Activated T-helper 1 cell treated with Interleukin-2 at 50 U/mL for 16 hours (primary cell): Measurements from ENCODE around the gene COA6.
A peak's percentile ranks its signal among the peaks of the same experiment; 100 is the strongest.
"Not testable (repeated sequence)": the region's sequence is repeated elsewhere in the genome, so short reads cannot be mapped to it uniquely, and the experiment has no call there.

Experiments used
- DNase-seq: peaks from one replicate; pipeline ENCODE4 v3.0.0-alpha.2; 2020; ENCODE audit warnings: low read depth

The COA6 gene

DNA sequence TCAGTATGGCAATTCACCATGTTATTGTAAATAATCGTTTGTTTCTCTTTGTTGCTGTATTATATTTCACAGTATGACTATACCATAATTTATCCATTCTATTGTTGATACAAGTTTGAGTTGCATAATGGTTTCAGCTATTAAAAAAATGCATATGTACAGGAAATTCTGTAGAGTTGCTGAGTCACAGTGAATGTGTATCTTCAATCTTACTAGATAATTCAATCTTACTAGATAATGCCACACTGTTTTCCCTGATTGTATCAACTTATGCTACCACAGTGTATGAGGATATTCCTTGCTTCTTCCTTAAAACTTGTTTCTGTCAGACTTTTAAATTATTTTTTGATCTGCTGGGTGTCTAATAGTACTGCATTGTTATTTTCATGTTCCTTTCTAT lies 3.5 kb upstream of the COA6 start:
- DNase-seq: no peak

DNA sequence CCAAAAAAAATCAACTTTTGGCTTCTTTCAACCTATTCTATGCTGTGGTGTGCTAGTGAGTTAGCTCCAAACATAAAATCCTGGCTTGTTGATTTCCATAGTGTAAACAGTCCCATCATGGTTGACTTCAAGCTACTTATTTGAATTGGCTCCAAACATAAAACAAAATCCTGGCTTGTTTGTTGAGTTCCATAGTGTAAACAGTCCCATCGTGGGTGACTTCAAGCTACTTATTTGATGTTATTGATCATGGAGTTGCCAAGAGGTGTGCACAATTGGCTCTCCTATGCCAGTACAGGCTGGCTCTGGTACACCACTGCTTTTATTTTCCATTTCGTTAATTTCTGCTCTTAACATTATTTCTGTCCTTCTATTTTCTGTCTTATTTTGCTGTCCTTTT lies 1.8 kb upstream of the COA6 start:
- no peak for DNase-seq

DNA sequence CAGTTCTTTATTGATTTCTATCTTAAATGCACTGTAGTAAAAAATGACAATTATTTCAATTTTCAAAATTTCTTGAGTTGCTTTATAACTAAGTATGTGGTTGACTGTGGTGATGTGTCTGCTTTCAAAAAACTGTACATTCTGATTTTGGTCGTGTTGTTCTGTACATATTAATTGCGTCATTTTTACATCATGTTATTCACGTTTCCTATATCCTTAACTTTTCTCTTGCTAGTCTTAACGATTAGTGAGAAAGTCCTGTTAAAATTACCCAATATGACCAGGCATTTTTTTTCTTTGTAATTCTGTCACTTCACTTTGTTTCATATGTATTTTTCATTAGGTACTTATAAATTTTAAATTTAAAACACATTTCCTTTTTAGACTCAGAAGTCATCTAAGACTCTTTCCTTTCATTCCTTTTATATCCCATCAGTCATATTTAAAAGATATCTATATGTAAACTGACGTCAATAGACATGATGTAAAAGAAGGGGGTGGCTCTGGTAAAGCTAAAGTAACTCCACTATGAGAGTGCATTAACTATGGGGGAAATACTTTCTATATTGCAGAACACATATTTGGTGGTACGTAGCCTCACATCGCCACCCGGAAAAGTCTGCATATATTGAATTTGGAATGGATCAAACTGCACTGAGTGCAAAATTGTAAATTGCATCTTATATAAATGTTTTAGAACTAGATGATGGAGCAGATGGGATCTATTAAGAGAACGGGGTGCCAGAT lies 1.1 kb upstream of the COA6 start:
- DNase-seq: no peak

DNA sequence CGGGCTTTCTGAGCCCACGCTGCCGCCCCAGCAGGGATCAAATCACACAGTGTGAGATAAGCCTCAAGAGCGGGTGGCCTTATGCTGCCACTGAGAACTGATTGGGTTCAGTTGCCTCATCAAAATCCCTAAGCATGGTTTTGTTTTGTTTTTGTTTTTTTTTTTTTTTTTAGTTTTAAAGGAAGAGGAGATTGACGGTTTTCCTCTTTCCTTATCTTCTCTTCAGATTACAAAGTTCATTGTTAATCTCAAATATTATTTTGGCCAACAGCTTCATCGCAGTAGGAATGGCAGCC lies 651 bp downstream of the COA6 start:
- no peak for DNase-seq

DNA sequence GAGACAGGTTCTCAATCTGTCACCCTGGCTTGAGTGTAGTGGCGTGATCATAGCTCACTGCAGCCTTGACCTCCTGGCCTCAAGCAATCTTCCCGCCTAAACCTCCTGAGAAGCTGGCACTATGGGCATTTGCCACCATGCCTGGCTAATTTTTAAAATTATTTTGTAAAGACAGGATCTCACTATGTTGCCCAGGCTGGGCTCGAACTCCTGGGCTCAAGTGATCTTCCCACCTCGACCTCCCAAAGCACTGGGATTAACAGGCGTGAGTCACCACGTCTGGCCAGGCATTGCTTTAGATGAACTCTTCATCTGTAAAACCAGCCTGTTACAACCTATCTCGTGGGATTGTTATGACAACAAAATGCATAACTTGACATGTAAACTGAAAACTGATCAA lies 2.4 kb downstream of the COA6 start:
- no peak for DNase-seq

DNA sequence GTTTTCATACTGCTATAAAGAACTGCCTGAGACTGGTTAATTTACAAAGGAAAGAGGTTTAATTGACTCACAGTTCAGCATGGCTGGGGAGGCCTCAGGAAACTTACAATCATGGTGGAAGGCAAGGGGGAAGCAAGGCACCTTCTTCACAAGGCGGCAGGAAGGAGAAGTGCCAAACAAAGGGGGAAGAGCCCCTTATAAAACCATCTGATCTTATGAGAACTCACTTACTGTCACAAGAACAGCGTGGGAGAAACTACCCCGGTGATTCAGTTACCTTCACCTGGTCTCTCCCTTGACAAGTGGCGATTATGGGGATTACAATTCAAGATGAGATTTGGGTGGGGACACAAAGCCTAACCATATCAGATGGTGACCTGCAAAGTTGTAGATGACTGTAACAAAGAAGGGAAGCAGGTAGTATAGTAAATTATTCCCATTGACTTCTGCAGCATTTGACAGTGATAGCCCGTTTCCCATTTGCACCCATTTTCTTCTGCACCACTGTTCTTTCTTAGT lies 6.4 kb downstream of the COA6 start:
- DNase-seq: not testable (repeated sequence)

DNA sequence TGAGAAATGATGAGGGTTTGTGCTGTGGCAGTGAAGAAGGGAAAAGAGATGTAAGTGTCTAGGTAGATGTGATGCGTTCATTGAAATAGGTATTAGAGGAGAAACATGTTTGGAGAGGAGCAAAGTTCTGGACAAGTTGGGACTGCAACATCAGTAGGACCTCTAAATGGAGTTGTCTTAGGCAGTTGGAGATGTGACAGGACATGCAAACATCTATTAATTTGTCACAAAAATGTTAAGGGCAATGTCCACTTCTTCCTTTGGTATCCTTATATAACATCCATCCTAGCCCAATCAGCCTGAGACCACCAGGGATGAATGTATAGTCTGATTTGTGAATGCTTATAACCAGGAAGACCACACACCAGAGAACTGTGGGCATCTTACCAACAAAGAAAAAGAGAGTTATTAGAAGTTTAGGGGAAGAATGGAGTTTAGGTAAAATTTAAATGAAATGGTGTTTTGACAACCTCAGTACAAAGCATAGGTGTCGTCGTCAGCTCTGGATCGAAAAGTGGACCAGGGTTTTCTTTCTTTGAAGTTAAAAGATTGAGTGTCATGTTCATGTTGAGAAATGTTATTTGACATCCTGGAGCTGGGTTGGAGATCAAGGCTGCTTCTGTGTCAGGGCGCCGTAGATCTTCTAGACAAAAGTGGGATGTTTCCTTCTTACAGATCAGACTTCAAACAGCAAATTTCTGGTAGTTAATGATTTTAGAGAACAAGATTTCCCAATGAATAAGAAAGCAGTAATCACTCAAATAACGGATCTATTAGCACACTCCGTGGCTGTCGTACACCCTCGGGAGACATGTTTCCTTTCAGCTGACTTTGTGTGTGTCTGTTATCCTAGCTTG lies 8.7 kb downstream of the COA6 start:
- DNase-seq: no peak

DNA sequence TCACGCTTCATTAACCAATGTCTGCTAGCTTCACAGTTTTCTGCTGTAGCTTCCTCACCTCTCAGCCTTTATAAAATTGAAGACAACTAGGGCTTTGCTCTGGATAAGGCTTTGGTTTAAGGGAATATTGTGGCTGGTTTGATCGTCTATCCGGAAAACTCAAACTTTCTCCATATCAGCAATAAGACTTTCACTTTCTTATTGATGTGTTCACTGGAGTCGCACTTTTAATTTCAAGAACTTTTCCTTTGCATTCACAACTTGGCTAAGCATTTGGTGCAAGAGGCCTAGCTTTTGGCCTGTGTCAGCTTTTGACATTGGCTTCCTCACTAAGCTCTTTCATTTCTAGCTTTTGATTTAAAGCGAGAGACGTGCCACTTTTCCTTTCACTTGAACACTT lies 12.9 kb downstream of the COA6 start:
- DNase-seq: no peak

DNA sequence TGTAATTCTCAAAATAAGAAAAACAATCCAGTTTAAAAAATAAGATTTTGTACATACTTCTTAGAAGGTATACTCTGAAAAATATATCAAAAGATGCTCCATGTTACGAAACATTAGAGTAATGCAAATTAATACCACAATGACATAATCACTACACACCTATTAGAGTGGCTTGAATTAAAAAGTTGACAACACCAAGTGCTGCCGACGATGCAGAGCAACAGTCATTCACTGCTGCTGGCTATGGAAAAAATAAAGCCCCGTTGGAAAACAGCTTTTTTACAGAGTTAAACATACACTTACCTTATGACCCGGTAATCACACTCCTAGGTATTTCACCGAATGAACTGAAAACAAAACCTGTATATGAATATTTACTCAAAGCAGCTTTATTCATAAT lies 14.8 kb downstream of the COA6 start:
- DNase-seq: no peak

DNA sequence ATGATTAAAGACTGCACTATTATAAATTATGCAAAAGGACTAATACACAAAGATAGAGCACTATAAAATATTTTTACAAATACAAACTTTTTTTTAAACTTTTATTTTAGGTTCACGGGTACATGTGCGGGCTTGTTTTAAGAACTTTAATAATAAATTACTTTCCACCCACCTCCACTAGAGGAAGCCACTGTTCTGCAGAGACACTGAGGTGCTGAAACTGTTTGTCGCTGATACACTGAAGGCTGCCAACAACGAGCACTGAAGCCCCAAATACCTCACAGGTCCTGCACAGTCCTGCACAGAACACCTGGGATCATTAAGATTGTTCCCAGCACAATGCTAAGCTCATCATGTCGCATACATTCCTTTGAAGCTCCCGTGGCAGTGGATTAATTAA lies 19.9 kb downstream of the COA6 start:
- no peak for DNase-seq

DNA sequence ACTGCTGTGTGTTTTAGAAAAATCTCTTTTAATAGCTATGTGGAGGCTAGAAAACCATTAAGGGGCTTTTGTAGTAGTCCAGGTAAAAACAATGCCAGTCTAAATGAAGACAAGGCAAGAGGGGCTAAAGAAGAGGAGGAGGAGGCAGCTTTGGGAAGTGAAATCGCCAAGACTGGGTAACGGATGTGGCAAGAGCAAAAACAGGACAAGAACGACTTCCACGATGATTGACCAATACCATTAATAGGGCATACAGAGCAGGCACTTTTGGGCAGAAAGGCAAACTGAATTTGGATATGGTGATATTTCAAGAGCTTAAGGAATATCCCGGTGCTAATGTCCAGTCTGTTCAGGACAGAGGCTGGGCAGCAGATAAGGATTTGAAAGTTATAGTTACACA lies 22.0 kb downstream of the COA6 start:
- DNase-seq: no peak

DNA sequence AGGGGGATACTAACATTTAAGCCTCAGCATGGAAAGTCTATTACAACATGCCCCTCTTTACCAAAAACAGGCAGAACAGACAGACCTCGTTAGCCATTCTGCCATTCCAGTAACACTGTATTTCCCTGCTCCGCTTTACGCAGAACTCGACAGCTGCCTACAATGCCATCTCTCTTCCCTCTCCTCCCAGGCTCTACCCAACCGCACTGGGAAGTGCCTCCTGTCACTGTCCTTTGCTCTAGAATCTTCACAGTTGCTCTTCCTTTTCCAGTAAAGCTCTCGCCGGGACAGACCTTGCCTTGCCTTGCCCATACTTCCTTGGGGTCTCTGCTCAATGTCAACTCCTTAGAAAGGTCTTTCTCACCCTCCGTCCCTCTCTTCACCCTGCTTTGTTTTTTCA lies 22.8 kb downstream of the COA6 start:
- no peak for DNase-seq

DNA sequence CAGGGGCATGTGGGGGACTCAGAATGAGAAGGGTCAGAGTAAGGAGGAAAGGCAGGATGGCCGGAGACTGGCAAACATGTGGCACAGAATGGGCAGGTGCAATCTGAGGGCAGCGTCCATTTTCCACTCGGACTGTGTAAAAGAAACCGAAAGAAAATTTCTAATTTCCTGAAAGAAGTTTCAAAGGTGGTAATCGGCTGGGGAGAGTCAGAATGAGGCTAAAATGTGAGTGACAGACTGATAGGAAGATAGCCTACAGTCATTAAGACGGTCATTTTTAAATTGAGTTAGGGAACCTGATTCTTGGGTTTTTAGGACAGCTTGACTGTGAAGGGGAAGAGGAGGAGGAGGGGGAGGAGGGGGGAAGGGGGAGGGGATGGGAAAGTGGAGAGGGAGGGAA lies 23.6 kb downstream of the COA6 start:
- no peak for DNase-seq

DNA sequence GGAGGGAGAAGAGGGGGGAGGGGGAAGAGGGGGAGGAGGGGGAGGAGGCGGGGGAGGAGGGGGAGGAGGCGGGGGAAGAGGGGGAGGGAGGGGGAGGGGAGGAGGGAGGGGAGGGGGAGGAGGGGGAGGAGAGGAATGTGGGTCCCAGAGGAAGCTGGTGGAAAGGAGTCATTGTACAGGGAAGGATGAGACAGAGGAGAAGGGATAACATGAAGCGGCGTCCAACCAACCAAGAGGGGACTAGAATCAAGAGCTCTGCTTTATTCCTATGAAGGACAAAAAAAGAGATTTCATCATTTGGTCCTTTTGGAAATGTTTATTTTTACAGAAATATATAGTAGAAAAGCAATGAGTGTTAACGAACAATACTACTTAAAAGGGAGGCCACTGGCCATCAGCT lies 24.5 kb downstream of the COA6 start:
- DNase-seq: no peak

DNA sequence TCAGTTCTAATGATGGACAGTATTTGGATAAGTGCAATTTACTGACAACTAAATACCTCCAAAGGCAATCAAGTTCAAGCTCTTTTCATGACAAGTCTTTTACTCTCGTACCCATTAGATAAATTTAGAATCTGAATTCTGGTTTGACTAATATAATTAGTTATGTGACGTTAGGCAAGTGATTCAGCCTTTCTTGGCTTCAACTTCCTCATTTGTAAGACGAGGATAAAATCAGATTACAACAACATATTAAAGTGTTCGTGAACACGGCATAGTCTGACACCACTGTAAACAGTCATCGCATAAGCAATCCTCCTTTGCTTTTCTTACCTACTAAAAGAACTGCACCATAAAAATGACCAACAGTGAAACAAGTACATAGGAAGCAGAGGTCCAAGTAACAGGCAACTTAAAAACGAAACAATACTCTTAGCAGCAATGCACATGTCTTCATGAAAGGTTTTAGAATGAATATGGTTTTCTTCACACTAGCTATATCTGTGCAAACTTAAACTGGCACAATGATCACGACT lies 25.7 kb downstream of the COA6 start:
- no peak for DNase-seq

DNA sequence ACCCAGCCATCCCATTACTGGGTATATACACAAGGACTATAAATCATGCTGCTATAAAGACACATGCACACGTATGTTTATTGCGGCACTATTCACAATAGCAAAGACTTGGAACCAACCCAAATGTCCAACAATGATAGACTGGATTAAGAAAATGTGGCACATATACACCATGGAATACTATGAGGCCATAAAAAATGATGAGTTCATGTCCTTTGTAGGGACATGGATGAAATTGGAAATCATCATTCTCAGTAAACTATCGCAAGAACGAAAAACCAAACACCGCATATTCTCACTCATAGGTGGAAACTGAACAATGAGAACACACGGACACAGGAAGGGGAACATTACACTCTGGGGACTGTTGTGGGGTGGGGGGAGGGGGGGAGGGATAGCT lies 26.3 kb downstream of the COA6 start:
- DNase-seq: not testable (repeated sequence)

DNA sequence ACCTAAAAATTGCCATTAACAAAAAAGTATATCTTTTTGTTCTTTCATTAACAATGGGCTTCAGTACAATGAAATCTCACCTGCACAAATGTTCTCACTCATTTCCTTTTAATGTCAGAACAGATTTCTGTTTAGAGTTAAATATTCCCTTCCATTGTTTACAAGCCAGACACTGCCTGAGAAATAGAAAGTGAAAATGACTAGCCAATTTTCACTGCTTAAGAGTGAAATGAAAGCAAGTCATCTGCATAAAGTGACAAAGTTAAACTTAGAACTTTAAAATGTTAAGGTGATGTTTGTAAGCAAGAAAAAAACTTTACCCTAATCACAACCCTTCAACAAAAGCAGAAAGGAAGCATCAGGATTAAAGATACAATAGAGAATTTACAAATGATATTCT lies 27.5 kb downstream of the COA6 start:
- no peak for DNase-seq

DNA sequence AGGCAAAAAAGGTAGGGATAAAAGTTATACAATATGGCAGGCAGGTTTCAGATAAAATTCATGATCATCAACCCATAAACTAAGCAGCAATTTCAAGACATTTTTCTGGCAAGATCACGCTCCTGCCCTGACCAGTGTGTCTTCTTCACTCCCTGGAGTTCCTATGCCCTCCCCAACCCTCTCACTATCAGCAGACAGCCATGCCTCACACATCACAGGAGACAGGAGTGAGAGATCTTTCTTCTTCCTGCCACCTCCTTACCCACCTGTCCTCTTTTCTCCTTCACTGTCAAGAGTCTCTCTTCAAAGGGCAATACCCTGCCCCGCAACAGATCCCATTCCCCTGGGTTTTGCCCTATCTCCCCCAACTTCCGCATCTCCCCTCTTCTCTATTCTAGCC lies 28.4 kb downstream of the COA6 start:
- no peak for DNase-seq

DNA sequence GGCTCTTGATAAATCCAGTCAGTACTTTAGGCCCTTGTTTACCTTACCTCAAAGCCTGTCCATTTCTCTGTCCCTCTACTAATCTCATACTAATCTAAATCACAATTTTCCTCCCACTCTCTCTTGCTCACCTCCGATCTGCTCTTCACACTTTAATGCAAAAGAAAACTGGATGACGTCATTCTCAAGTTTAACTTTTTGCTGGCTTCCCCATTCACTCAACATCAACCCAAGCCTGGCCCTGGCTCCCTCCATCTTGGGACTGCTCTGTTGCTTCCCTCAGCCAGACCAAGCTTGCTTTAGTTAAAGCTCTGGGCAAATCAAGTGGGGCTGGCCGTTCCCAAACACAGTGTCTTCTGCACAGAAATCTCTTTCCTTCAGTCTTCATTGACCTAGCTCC lies 29.7 kb downstream of the COA6 start:
- DNase-seq: no peak

DNA sequence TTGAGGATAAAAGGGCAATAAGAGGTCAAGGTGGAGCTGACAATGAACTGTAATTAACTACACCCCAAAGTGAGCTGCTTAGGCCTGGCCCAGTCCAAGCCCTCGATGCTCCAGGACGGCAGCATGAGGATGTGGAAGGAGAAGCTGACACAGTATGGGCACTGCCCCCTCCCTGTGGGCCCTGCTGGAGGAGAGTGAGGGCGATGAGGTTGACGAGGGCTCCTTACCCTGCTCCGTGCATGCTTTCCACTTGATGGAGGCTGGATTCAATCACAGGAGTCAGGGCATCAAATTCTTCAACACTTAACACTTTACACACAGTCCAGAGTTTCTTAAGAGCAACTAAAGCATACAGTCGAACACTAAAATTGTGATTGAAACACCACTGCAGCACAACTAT lies 32.4 kb downstream of the COA6 start:
- DNase-seq: no peak

DNA sequence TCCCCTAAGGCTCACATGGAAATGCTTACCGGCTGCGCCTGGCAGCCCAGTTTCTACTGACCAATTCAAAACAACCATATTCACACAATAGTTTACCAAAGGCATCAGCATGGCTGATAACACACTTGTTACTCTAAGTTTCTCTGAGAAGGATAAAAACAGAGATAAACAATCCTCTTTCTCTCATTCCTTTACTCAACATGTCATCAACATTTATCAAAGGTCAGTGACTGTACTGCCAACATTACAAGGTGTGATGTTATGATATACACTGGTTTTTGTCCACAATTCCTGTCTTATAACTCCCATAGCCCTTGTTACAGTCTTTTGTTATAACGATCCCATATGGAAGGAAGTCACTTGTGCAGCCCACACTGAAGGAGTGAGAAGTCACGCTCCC lies 33.6 kb downstream of the COA6 start:
- no peak for DNase-seq

DNA sequence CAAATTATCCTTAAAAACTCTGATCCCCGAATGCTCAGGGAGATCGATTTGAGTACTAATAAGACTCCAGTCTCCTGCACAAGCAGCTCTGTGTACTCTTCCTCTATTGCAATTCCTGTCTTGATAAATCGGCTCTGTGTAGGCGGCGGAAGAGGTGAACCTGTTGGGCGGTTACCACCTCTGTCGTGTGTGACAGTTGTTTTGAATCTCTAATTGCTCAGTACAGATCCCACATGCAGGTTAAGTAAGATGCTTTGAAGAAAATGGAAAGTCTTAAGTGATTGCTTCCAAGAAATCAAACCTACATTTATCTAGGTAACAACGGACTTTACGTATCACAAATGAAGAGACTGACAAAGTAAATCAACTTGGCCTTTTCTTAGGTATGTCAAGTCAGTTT lies 35.5 kb downstream of the COA6 start:
- peak; percentile 39 for DNase-seq

DNA sequence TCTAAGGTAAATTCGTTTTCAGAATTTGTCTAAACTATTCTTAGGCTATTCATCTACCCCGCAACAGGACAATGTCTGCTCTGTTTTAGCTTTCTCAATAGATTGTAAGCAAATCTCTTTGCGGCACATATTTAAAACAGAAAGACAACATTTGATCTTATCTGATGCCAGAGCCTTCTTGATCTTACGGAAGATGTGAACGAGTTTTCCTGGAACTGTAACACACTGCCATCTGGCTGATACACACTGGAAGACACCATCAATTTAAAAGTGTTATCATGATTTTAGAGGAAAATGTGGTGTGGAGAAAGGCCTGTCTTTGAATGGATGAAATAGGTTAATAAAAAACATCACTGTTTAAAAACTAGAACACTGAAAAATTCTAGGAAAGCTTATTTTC lies 36.1 kb downstream of the COA6 start:
- DNase-seq: no peak
